HepG2 (cell line): ENCODE results near the gene DCAF8L1. TPM values are rescaled to one million over a fixed set of nuclear protein-coding genes. Genes with fewer than 3 reads are reported as not detected.

Source experiments
- ATAC-seq: fragments of 200-7000 bp; cut with Tn5 transposase; 3 replicates; pipeline ENCODE4 v1.9.1; 2020; ENCODE audit warnings: mild to moderate bottlenecking, moderate library complexity
- BruUV-seq: library from RNA; stranded (reverse); fragments of 400-500 nt; replicated peaks from 2 replicates; lab custom pipeline; 2021; lab: Mats Ljungman, UMichigan
- CTCF ChIA-PET: fragments of 300-600 bp; formaldehyde crosslinking; extraction: SDS; loops from one replicate; lab custom pipeline; 2021; ENCODE audit warnings: low total read pairs, inconsistent platforms, low intra/inter-chr PET ratio; lab: Yijun Ruan, JAX
- POLR2A ChIA-PET: fragments of 350-600 bp; sonication (Branson Sonifier 250); formaldehyde crosslinking; loops from one replicate; lab custom pipeline; 2020; ENCODE audit warnings: antibody characterized with exemption, inconsistent platforms; lab: Yijun Ruan, JAX
- DNase-seq: peaks from one replicate; pipeline ENCODE4 v3.0.0-alpha.2; 2015; ENCODE audit warnings: low spot score
- FAIRE-seq: peaks from 3 replicates; lab custom pipeline; 2011; peaks lifted over from hg19 to GRCh38; lab: Jason Lieb, UNC
- H2AFZ ChIP-seq: one replicate; pipeline ENCODE4 v1.6.1; 2011; ENCODE audit warnings: low read length, inconsistent platforms
- H3K27ac ChIP-seq: fragments of 300-600 bp; 3 replicates; pipeline ENCODE4 v1.8.0; 2011; ENCODE audit warnings: mixed run types, mild to moderate bottlenecking, mixed read lengths, low read length, inconsistent platforms; ENCODE audit not compliant: insufficient read depth; ENCODE audit errors: extremely low read length
- H3K27me3 ChIP-seq, 2 experiments: fragments of 200-600 bp in 1 of 2; 2 replicates in 1 of 2; 3 replicates in 1 of 2; pipeline versions ENCODE4 v1.6.0 to v1.8.0; 2011; ENCODE audit warnings: low read length in 2 of 2, mild to moderate bottlenecking in 2 of 2, moderate library complexity in 2 of 2, inconsistent platforms in 1 of 2; ENCODE audit not compliant: insufficient read depth in 2 of 2, control insufficient read depth in 1 of 2
- H3K36me3 ChIP-seq, 2 experiments: fragments of 200-600 bp in 1 of 2; replicated peaks in 1 of 2; 2 replicates in 1 of 2; 3 replicates in 1 of 2; pipeline versions ENCODE4 v1.5.1 to v1.8.0; 2011; ENCODE audit warnings: low read length in 2 of 2, inconsistent platforms in 1 of 2; ENCODE audit not compliant: insufficient read depth in 2 of 2, control insufficient read depth in 1 of 2
- H3K4me1 ChIP-seq: 2 replicates; pipeline ENCODE4 v1.5.1; 2012; ENCODE audit warnings: low read length, inconsistent platforms; ENCODE audit not compliant: insufficient read depth
- H3K4me2 ChIP-seq: 2 replicates; pipeline ENCODE4 v1.6.0; 2011; ENCODE audit warnings: low read depth, low read length, inconsistent platforms
- H3K4me3 ChIP-seq, 3 experiments: fragments of 200-600 bp in 1 of 3; sonication (generic), shearing (Covaris generic) in 1 of 3; replicated peaks in 1 of 3; 2 replicates each; pipeline ENCODE4 v1.5.1; 2011 to 2016; ENCODE audit warnings: low read length in 3 of 3, inconsistent platforms in 2 of 3, low read depth in 2 of 3, mild to moderate bottlenecking in 2 of 3, control low read depth in 1 of 3, mixed read lengths in 1 of 3; ENCODE audit not compliant: insufficient read depth in 1 of 3
- H3K79me2 ChIP-seq: one replicate; pipeline ENCODE4 v1.6.1; 2011; ENCODE audit warnings: low read length, inconsistent platforms; ENCODE audit not compliant: insufficient read depth
- H3K9ac ChIP-seq: 2 replicates; pipeline ENCODE4 v1.6.0; 2011; ENCODE audit warnings: mild to moderate bottlenecking, low read depth, low read length, inconsistent platforms; ENCODE audit not compliant: insufficient read depth
- H3K9me3 ChIP-seq: 2 replicates; pipeline ENCODE4 v1.5.1; 2012; ENCODE audit warnings: mild to moderate bottlenecking, low read length
- H4K20me1 ChIP-seq: 2 replicates; pipeline ENCODE4 v1.6.0; 2011; ENCODE audit warnings: inconsistent platforms, mild to moderate bottlenecking, low read length, moderate library complexity; ENCODE audit not compliant: insufficient read depth
- CBX2 ChIP-seq, 2 experiments: fragments of 200-600 bp in 1 of 2; sonication (generic); formaldehyde crosslinking in 1 of 2; IDR thresholded peaks; 2 replicates each; pipeline versions ENCODE4 v1.7.0 to v1.8.1; 2018 to 2022; ENCODE audit warnings: low read depth in 2 of 2, low read length in 1 of 2, mild to moderate bottlenecking in 1 of 2, missing genetic modification reagents in 1 of 2
- GLI4 ChIP-seq: sonication (generic); formaldehyde crosslinking; IDR thresholded peaks from 2 replicates; pipeline ENCODE4 v1.5.1; 2020; ENCODE audit warnings: missing genetic modification reagents, mild to moderate bottlenecking, moderate library complexity, borderline replicate concordance
- HMG20A ChIP-seq: IDR thresholded peaks from 2 replicates; pipeline ENCODE4 v1.6.1; 2016; ENCODE audit warnings: borderline replicate concordance
- JUND ChIP-seq: sonication (generic); formaldehyde crosslinking; IDR thresholded peaks from 2 replicates; pipeline ENCODE4 v1.8.0; 2022; ENCODE audit warnings: mild to moderate bottlenecking, missing genetic modification reagents
- RARG ChIP-seq: sonication (generic); formaldehyde crosslinking; IDR thresholded peaks from 2 replicates; pipeline ENCODE4 v1.4.0; 2020; ENCODE audit warnings: low read depth, mild to moderate bottlenecking, missing genetic modification reagents
- REL ChIP-seq: sonication (generic); formaldehyde crosslinking; conservative IDR thresholded peaks from 2 replicates; pipeline ENCODE4 v1.8.0; 2022; ENCODE audit warnings: mild to moderate bottlenecking, missing genetic modification reagents, moderate library complexity
- RXRA ChIP-seq: sonication (generic); formaldehyde crosslinking; IDR thresholded peaks from 2 replicates; pipeline ENCODE4 v1.5.1; 2020; ENCODE audit warnings: missing genetic modification reagents
- SRSF1 ChIP-seq: fragments of 200-400 bp; formaldehyde crosslinking; optimal IDR thresholded peaks from 2 replicates; pipeline ENCODE3; 2017; ENCODE audit warnings: mild to moderate bottlenecking, low read depth, low read length, moderate library complexity
- ZBED4 ChIP-seq: sonication (generic); formaldehyde crosslinking; IDR thresholded peaks from 2 replicates; pipeline ENCODE4 v1.4.0; 2020; ENCODE audit warnings: missing genetic modification reagents, borderline replicate concordance
- ZNF12 ChIP-seq: sonication (generic); formaldehyde crosslinking; IDR thresholded peaks from 2 replicates; pipeline ENCODE4 v1.5.0; 2020; ENCODE audit warnings: missing genetic modification reagents
- ZNF225 ChIP-seq: sonication (generic); formaldehyde crosslinking; IDR thresholded peaks from 2 replicates; pipeline ENCODE4 v1.4.0; 2020; ENCODE audit warnings: mild to moderate bottlenecking, missing genetic modification reagents
- ZNF740 ChIP-seq: sonication (generic); formaldehyde crosslinking; IDR thresholded peaks from 2 replicates; pipeline ENCODE4 v1.4.0; 2020; ENCODE audit warnings: missing genetic modification reagents
- WGBS: methylation state at CpG from one replicate; pipeline ENCODE4 v1.1.6; 2017; ENCODE audit warnings: low lambda C conversion rate; 5-methylcytosine and 5-hydroxymethylcytosine counted together
- in situ Hi-C: cut with HindIII; loops from 2 replicates; pipeline ENCODE4 v1.10.0; 2017; ENCODE audit warnings: low pct_unique_long_range_greater_than_20kb; ENCODE audit not compliant: extremely low pct_ligation_motif_present
- intact Hi-C: fragments of 100-400 bp; cut with micrococcal nuclease; formaldehyde crosslinking; loops from one replicate; pipeline ENCODE4 v1.10.0; 2022; ENCODE audit not compliant: unreplicated experiment
- polyA plus RNA-seq, 8 experiments: library from polyadenylated mRNA; depleted of rRNA in 3 of 8; stranded (reverse) in 7 of 8; unstranded in 1 of 8; fragments of >200 nt; fragmentation: Illumina TruSeq in 4 of 8; extraction: Trizol in 4 of 8; gene quantifications; 2 replicates each; pipeline versions ENCODE4 v1.2.1 to v1.2.3, GENCODE V29; 2011 to 2016; ENCODE audit warnings: low read depth in 4 of 8, missing spikeins in 1 of 8, mixed read lengths in 1 of 8; ENCODE audit not compliant: insufficient read depth in 1 of 8
- total RNA-seq, 5 experiments: library from RNA; depleted of rRNA; stranded (reverse); fragments of >200 nt; fragmentation: Illumina TruSeq; extraction: Trizol; gene quantifications; 2 replicates each; pipeline ENCODE4 v1.2.3, GENCODE V29; 2016; ENCODE audit warnings: low read depth in 1 of 5

The DCAF8L1 gene
- total and polyA plus RNA-seq, 2 of the 13 experiments (the other 11 are each of a cell fraction or from before 2014, with no cell fraction given): not detected

GRCh38 chrX:28016823-28017222, 35.6 kb upstream of the DCAF8L1 start:
- no peak overlapping the region for H3K4me3 ChIP-seq
- H3K4me2 ChIP-seq: no peak overlapping the region
- H4K20me1 ChIP-seq: no peaks in the 10 kb centered on the region
- no peaks in the 10 kb centered on the region for H3K9me3 ChIP-seq
- in situ Hi-C loops (no loop called here), intact Hi-C loops (no loop called here)
- ChIA-PET POLR2A (no interaction called here), CTCF (no interaction called here)
- no peak for DNase-seq
- H3K79me2 ChIP-seq: no peaks in the 10 kb centered on the region
- no TSS peak for BruUV-seq
- H3K9ac ChIP-seq: no peak overlapping the region
- H2AFZ ChIP-seq: no peak overlapping the region
- no peak for TF ChIP-seq RARG (CRISPR knock-in tag)
- TF ChIP-seq ZNF12: no peak
- no peak for TF ChIP-seq SRSF1
- TF ChIP-seq ZBED4 (CRISPR knock-in tag): no peak
- TF ChIP-seq REL (CRISPR knock-in tag): no peak
- no peak for TF ChIP-seq RXRA (CRISPR knock-in tag)
- no peak for TF ChIP-seq HMG20A (CRISPR knock-in tag)
- no peak for TF ChIP-seq ZNF740 (CRISPR knock-in tag)
- TF ChIP-seq GLI4 (CRISPR knock-in tag): no peak
- TF ChIP-seq ZNF225 (CRISPR knock-in tag): no peak
- TF ChIP-seq CBX2 (IDR thresholded peaks at IDR 0.05; ENCODE audit: low read depth, low read length): no peak
- TF ChIP-seq CBX2 (CRISPR knock-in tag; IDR thresholded peaks at IDR 0.05; ENCODE audit: low read depth): no peak
- no peak for TF ChIP-seq JUND
- no peaks in the 10 kb centered on the region for H3K27me3 ChIP-seq
- no peaks in the 10 kb centered on the region for H3K36me3 ChIP-seq
- no peak for FAIRE-seq
- ATAC-seq: no peak
- no peak overlapping the region for H3K27ac ChIP-seq
- WGBS: 0% methylated on average over 1 of the region's 1 CpG
- H3K4me1 ChIP-seq: no peaks in the 10 kb centered on the region
